ENCODE measurements around the gene STAT5B. TPM values are rescaled to one million over a fixed set of nuclear protein-coding genes. Genes with fewer than 3 reads are reported as not detected.

The STAT5B gene
- total and polyA plus RNA-seq, 9 of the 15 experiments (the other 6 are each of a cell fraction or from before 2014, with no cell fraction given) = 20.8 to 176 (median 92.4) TPM

GRCh38 chr17:42313773-42314566 lies 37.8 kb upstream of the STAT5B start (continued):
- no peak for TF ChIP-seq CSDE1 (IDR thresholded peaks at IDR 0.05)
- TF ChIP-seq RBBP5 (IDR thresholded peaks at IDR 0.05; ENCODE audit: borderline replicate concordance, insufficient read depth, low read length, poor library complexity, severe bottlenecking) = no peak
- TF ChIP-seq BCOR (IDR thresholded peaks at IDR 0.05) = no peak
- TF ChIP-seq KDM1A (IDR thresholded peaks at IDR 0.05) = no peak
- TF ChIP-seq ZBTB2 (IDR thresholded peaks at IDR 0.05) = no peak
- no peak for TF ChIP-seq NBN (IDR thresholded peaks at IDR 0.05; ENCODE audit: low read depth)
- TF ChIP-seq ID3 (CRISPR knock-in tag; IDR thresholded peaks at IDR 0.05) = no peak
- TF ChIP-seq ID3 (tag; IDR thresholded peaks at IDR 0.05) = peak; percentile 96
- TF ChIP-seq NEUROD1 (IDR thresholded peaks at IDR 0.05; ENCODE audit: borderline replicate concordance, low read depth, low read length, partially characterized antibody) = peak; percentile 38
- no peak for TF ChIP-seq MAFF (IDR thresholded peaks at IDR 0.05; ENCODE audit: low read length)
- no peak for TF ChIP-seq RERE (CRISPR knock-in tag; IDR thresholded peaks at IDR 0.05; ENCODE audit: borderline replicate concordance)
- TF ChIP-seq STAT6 (CRISPR knock-in tag; IDR thresholded peaks at IDR 0.05) = no peak
- peak; percentile 72; the same call in 1 of the 2 replicates for TF ChIP-seq EP300 (IDR thresholded peaks at IDR 0.05; ENCODE audit: low read length)
- no peak for TF ChIP-seq MCM2 (IDR thresholded peaks at IDR 0.05; ENCODE audit: low read depth)
- no peak for TF ChIP-seq POLR2H (tag; IDR thresholded peaks at IDR 0.05; ENCODE audit: low read depth)
- TF ChIP-seq ZNF280B (CRISPR knock-in tag; IDR thresholded peaks at IDR 0.05) = no peak

All from K562 (cell line).